ENCODE results near the gene APLNR. TPM values are rescaled to one million over a fixed set of nuclear protein-coding genes. Genes with fewer than 3 reads are reported as not detected.
A peak's percentile ranks its signal among the peaks of the same experiment; 100 is the strongest.

APLNR gene
- total and polyA plus RNA-seq, 2 of the 8 experiments (the other 6 are each of a cell fraction or from before 2014, with no cell fraction given) = 0.80 TPM; not detected in 1

DNA sequence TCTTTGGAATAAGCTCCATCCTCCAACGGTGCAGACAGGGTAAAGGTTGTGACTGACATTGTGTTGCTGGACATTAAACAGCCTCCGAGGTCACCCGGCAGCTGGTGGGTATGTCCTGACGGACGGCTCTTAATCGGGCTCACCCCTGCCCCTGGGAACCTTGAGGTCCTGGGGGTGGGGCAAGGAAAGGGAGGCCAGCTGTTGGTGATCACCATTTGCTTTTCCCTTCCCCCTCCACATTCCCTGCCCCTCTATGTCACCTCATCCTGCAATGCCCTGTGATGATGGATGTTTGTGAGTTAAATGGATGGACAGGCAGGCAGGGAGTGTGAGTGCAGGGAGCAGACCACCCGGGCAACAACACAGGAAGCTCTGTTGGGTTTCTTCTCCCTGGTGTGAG, 26.3 kb downstream of the APLNR start:
- peaks cover 8% of the 10 kb centered on the region; the same call in 1 of the 2 replicates for H3K23me2 ChIP-seq (ENCODE audit: low read depth, low read length)
- TF ChIP-seq TBP (IDR thresholded peaks at IDR 0.05; ENCODE audit: low read depth, low read length) (no peak), KDM4A (IDR thresholded peaks at IDR 0.05; ENCODE audit: low read depth, low read length, severe bottlenecking) (no peak)
- no peaks in the 10 kb centered on the region for H4K20me1 ChIP-seq (replicated peaks in 1 of 2; ENCODE audit: control insufficient read depth in 1 of 2, insufficient read depth in 2 of 2, low read length in 2 of 2)
- no peak overlapping the region for H3K23ac ChIP-seq (ENCODE audit: insufficient read length)
- H3K27ac ChIP-seq (ENCODE audit: low read depth, low read length) = no peak overlapping the region
- FAIRE-seq = no peak
- H2BK12ac ChIP-seq (ENCODE audit: low read depth, low read length) = peak overlapping the region; percentile 52; the same call in 1 of the 2 replicates
- peak overlapping the region; percentile 5 for H4K91ac ChIP-seq (replicated peaks; ENCODE audit: insufficient read length, low read length)
- H3K4me1 ChIP-seq (replicated peaks in 1 of 4; ENCODE audit: control insufficient read depth in 3 of 4, insufficient read depth in 4 of 4, low read length in 3 of 4) = peaks cover 4 to 16% (median 12%) of the 10 kb centered on the region in 4 experiments; a peak in 6 of 7 replicates
- peak overlapping the region; percentile 8; the same call in 1 of the 2 replicates for H2BK20ac ChIP-seq (ENCODE audit: low read length)
- H4K5ac ChIP-seq (ENCODE audit: insufficient read length, low read depth, low read length) = no peak overlapping the region
- H3K9me3 ChIP-seq (ENCODE audit: insufficient read depth in 2 of 2, low read depth in 1 of 2, low read length in 1 of 2) = no peaks in the 10 kb centered on the region
- no peak for DNase-seq (ENCODE audit: low read depth in 1 of 2, low spot score in 2 of 2)
- ChIA-PET POLR2A (ENCODE audit: partially characterized antibody) (no interaction called here), CTCF (ENCODE audit: partially characterized antibody) (interaction anchor here (0.7 to 6.4 kb wide), 6 partner anchors 13 to 72 kb away, joined by 3 to 37 read pairs (median 4); partner anchors contain the start of gene LRRC55)
- H3K36me3 ChIP-seq (ENCODE audit: control insufficient read depth in 2 of 4, insufficient read depth in 4 of 4, low read length in 3 of 4) = no peaks in the 10 kb centered on the region
- no peak overlapping the region for H3K9ac ChIP-seq (replicated peaks in 1 of 4; ENCODE audit: extremely low read depth in 1 of 4, low read depth in 3 of 4, low read length in 3 of 4)
- no peak overlapping the region for H3K14ac ChIP-seq (ENCODE audit: insufficient read length)
- H2AFZ ChIP-seq (ENCODE audit: low read length) = peak overlapping the region; percentile 42; the same call in 1 of the 2 replicates
- H3K4me2 ChIP-seq (ENCODE audit: insufficient read depth in 1 of 2, low read depth in 2 of 2, low read length in 2 of 2) = no peak overlapping the region
- no peak overlapping the region for H3K4me3 ChIP-seq (ENCODE audit: extremely low read depth in 1 of 4, insufficient read depth in 2 of 4, low read depth in 3 of 4, low read length in 4 of 4)
- no peak overlapping the region for H2BK120ac ChIP-seq (replicated peaks; ENCODE audit: low read depth, low read length)
- no peaks in the 10 kb centered on the region for H3K79me1 ChIP-seq (ENCODE audit: low read depth, low read length)
- H3K4ac ChIP-seq (replicated peaks; ENCODE audit: insufficient read length, low read depth, low read length) = no peak overlapping the region
- 85% methylated on average over 7 of the region's 7 CpGs; no CpG with 5 or more reads in 1 of the 2 experiments for WGBS, 2 experiments (ENCODE audit: extremely low coverage in 1 of 2, insufficient coverage in 1 of 2, insufficient read length in 1 of 2, insufficient replicate concordance in 2 of 2, low coverage in 1 of 2, low lambda C conversion rate in 2 of 2, missing lambda C conversion rate in 1 of 2)
- peak overlapping the region; percentile 42; the same call in 1 of the 2 replicates for H3K18ac ChIP-seq (ENCODE audit: extremely low read depth, low read length)
- H4K8ac ChIP-seq (ENCODE audit: extremely low read depth, insufficient read depth, low read length) = no peak overlapping the region
- H2BK5ac ChIP-seq (ENCODE audit: low read depth, low read length) = peak overlapping the region; percentile 20; the same call in 1 of the 2 replicates
- no peak overlapping the region for H2AK5ac ChIP-seq (ENCODE audit: low read depth, low read length)
- H3K79me2 ChIP-seq (ENCODE audit: control insufficient read depth in 1 of 2, insufficient read depth in 2 of 2, low read length in 2 of 2) = no peaks in the 10 kb centered on the region
- no peaks in the 10 kb centered on the region for H3K27me3 ChIP-seq (replicated peaks in 1 of 4; ENCODE audit: control insufficient read depth in 3 of 4, extremely low read depth in 1 of 4, insufficient read depth in 3 of 4, low read length in 3 of 4)
- no peak overlapping the region for H3K56ac ChIP-seq (replicated peaks; ENCODE audit: insufficient read length, low read depth, low read length)
- no peak overlapping the region; the same call in 1 of the 2 replicates for H2BK15ac ChIP-seq (ENCODE audit: low read length)
